ENCODE data around the gene HCAR3.
"Not testable (repeated sequence)": the region's sequence is repeated elsewhere in the genome, so short reads cannot be mapped to it uniquely, and the experiment has no call there.

Gene HCAR3

GRCh38 chr12:122716658-122717057 is at the start of gene HCAR3:
HCAR3 (minus strand) TSS chr12:122716811; CDS start chr12:122716737, 74 bp downstream.
- not testable (repeated sequence) for DNase-seq

DNA sequence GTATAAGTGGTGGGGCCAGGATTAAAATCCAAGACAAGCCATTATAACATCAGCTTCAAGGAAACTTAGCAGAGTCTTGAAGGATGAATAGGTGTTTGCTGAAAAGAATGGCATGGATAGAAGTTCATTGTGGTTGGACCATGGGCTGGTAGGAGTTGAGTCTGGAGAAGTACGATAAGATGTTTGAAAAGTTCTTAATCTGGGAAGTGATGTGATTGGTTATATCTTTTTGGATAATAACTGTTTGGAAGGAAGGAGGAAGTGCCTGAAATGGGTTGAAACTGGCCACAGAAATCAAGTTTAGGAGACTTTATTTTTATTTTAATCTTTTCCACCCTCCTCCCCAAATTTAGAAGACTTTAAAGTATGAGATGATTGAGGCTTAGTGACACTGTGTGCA is 41.0 kb upstream of the HCAR3 start:
- no peak for DNase-seq

DNA sequence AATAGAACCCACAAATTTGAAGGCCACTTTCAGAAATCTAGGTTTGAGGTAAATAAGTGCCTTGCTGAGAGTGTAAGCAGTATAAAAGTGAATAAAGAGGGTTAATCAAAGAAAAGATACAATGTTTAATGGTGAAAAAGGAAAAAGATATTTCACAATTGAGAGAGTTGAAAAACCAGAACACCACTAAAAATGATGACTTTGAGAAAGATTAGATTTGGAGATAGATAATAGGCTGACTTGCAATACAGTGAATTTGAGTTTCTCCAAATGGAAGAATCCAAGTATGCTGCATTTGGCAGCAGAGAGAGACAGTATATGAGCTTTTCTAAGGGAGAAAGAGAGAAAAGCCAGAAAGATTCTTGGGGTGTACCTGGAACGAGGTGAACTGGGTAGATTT is 38.2 kb upstream of the HCAR3 start:
- DNase-seq: no peak

DNA sequence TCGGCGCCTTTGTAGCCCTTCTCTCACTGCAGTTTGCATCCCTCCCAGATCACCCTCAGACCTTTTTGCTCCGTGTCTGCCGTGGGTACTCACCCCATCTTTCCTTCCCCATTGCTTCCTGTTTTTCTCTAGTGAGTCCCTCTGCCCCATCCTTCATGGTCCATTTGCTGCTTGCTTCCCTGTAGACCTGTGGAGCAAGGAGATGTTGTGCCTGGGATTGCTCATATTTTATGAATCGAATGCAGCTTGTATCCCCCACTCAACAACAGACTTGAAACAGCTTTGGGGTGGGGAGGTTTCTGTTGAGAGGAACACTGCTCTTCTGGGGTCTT is 36.7 kb upstream of the HCAR3 start:
- no peak for DNase-seq

DNA sequence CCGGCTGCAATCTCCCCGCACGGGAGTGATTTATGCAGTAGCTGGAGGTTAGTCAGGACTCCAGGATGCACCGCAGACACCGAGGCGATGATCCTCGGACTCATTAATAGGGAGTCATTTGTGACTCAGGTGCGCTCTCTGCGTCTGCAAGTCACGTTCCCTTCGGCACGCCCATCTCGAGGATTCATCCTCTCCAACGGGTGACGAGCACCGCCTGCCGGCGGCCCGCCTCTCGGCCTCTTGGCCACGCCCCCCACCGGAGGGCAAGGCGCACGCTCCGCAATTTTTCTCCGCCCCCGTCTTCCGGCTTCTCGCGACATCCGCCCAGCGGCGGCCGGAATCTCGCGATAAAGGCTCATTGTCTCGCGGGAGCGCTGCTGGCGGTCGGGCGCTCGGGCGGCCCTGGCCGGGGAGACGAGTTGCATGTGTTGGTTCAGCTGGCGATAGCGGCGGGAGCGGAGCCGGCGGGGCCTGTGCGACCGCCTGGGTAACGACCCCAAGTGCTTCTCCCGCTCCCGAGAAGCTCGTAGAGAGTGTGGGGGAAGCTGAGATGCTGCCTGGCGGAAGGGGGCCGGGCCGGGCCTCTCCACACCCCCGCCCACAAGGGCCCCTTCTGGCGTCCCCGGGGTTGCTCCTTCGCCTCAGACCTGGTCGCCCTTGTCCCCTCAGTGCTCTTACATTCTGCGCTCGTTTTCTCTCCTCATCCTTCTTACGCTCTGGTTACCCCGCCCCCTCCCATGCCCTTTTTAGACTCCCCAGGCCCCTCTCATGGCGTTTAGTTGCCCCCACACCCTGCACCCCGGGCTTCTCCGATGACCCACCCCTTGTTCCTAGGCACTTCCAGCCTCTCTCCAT is 36.1 kb upstream of the HCAR3 start, which contains the start of gene DENR:
Gene DENR, plus strand, starts transcription at position 361 of the 855 bp plus-strand sequence. CDS start 878 bp downstream, outside the sequence.
- peak; percentile 98 for DNase-seq

DNA sequence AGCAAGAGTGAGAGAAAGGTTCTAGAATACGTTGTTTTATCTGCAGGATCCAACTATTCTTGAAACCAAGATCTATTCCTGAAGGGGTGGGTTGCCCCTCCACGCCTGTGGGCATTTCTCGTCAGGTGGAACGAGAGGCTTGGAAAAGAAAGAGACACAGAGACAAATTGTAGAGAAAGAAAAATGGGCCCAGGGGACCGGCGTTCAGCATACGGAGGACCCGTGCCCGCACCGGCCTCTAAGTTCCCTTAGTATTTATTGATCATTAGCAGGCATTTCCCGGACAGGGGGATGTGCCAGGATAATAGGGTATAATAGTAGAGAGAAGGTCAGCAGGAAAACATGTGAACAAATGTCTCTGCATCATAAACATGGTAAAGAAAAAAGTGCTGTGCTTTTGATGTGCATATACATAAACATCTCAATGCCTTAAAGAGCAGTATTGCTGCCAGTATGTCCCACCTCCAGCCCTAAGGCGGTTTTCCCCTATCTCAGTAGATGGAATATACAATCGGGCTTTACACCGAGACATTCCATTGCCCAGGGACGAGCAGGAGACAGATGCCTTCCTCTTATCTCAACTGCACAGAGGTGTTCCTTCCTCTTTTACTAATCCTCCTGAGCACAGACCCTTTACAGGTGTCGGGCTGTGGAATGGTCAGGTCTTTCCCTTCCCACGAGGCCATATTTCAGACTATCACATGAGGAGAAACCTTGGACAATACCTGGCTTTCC is 34.3 kb upstream of the HCAR3 start:
- DNase-seq: not testable (repeated sequence)

- DNase-seq: no peak
These were observed 33.1 kb upstream of the HCAR3 start for GRCh38 chr12:122749569-122750332.

GRCh38 chr12:122747224-122748135 is 30.9 kb upstream of the HCAR3 start:
- no peak for DNase-seq

DNA sequence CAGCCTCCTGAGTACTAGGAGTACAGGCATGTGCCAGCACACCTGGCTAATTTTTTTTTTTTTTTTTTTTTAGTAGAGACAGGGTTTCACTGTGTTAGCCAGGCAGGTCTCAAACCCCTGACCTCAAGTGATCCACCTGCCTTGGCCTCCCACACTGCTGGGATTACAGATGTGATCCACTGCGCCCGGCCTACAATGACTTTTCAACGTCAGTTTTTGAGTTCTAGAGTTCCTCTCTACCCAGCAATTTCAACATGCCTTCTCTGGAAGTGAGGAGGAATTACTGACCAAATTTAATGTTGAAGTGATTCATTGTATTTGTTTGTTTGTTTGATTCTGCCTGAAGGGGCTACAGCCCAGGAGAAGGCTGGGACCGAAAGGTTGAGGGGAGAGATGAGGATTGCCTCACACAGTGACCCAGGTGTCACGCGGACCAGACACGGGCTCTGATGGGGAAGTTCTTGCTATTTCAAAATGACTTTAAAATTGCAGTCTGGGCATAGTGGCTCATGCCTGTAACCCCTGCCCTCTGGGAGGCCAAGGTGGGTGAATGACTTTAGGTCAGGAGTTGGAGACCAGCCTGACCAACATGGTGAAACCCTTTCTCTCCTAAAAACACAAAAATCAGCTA is 27.4 kb upstream of the HCAR3 start:
- DNase-seq: no peak

- DNase-seq: no peak
These were observed 23.7 kb upstream of the HCAR3 start for GRCh38 chr12:122740351-122740750.

- DNase-seq: no peak
These were observed 22.0 kb upstream of the HCAR3 start for GRCh38 chr12:122738571-122738970.

DNA sequence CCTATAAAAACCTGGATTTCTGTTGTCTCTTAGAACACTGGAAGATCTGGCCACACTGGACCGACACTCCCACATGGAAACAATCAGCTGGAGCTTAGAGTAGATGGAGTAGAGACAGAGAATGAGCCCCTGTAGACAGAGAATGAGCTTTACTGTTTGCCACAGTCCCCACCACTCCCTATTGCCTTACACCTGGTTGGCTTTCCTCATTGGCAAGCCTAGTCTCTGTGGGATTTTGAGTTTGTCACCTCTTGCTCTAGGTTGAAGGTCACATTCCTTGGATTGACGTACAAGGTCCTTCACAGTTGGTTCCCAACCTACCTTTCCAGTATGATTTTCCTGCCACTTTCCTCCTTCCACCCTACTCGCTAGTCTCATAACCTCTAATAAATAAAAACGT is 16.0 kb upstream of the HCAR3 start:
- DNase-seq: no peak

DNA sequence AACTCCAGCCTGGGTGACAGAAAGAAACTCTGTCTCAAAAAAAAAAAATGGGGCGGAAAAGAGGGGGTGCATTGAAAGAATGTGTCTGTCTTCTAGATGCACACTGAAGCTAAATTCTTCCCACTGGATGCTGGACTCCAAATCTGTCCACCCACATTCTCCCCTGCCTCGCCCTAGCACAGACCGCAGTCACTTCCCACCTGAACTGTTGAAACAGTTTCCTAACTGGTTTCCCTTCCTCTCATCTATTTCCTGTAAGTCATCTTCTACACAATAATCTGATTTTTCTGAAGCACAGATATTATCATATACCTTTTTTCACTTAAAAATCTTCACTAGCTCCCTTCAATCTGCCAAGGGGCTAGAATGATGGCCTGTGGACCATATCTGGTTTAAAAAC is 15.6 kb upstream of the HCAR3 start:
- no peak for DNase-seq

DNA sequence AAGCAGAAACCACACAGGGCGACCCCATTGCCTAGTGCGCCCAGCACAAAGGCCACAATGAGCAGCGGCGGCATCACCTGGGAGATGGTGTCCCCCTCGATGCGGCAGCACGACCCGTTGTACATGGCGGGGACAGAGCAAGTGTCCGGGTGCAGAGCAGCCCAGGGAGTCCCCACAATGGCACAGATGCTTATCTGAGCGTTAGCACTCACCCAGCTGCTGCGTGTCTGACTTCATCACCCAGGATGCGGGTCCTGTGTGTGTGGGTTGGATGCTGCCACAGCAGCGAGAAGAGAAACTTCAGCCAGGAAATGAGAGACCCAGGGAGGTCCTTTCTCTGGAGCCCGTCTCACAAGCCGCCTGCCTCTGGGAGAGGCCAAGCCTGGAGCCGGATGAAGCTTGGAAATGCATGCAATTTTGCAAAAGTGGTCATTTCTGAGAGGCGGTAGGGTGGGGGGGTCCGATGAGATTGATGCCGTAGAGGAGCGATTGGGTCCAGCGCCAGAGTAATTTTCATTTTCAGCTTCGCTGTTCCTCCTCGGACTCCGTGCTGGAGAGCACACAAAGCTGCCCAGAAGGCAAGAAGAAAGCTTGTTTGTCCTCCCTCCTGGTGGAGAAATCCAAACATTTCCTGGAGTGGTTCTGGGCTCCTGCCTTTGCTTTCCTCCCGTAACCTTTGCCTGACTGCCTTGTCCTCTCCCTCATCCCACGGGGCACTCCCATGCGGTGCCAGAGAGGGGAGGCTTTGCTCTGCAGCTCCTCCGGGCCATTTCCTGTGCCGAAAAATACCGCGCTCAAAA is 13.8 kb upstream of the HCAR3 start, which contains the start of gene HCAR1:
Gene HCAR1, minus strand, starts transcription at position 630 of the 800 bp plus-strand sequence. Its CDS starts 505 bp downstream, at position 125.
- DNase-seq: peak; percentile 20

DNA sequence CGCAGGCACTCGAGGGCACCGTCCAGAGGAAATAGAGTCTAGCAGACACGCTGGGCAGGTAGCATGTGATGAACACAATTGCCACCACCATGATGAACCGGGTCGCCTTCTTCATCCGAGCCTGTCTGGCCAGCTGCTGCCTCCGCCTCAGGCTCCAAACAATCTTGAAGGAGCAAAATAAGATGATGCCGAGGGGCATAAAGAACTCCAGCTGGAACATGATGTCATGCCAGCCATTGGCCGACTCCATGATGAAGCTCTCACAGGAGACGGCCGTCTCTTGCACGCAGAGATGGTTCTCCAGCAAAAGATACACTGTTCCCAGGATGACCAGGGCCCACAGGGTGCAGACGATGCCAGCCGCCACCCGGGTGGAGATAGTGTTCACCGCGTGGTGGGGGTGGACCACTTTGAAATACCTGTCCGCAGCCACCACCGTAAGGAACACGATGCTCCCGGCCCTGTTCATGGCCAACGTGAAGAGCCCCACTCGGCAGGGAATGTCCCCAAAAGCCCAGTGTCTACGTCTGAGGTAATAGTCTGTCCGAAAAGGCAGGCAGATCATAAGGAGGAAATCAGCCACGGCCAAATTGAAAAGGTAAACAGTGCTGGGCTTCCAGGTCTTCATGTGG is 13.1 kb upstream of the HCAR3 start:
- no peak for DNase-seq

DNA sequence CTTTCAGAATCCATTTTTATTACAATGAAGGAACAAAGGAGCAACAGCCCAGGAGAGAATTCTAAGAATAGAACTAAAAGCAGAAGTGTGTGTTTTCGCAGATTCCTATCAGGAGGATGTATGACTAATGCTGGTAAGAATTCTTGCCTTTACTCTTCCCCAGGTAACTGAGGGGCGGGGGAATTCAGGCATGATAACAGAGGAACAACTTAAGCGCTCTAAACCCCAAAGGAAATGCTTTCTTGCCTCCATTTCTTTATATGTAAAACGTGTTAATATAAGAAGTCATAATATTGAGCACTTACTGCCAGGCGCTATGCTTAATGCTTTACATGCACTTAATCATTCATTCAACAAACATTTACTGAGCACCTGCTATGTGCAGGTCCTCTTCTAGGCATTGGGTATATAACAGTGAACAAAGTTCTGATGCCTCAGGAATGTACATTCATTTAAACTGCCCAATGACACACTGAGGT is 9.5 kb upstream of the HCAR3 start:
- DNase-seq: no peak

DNA sequence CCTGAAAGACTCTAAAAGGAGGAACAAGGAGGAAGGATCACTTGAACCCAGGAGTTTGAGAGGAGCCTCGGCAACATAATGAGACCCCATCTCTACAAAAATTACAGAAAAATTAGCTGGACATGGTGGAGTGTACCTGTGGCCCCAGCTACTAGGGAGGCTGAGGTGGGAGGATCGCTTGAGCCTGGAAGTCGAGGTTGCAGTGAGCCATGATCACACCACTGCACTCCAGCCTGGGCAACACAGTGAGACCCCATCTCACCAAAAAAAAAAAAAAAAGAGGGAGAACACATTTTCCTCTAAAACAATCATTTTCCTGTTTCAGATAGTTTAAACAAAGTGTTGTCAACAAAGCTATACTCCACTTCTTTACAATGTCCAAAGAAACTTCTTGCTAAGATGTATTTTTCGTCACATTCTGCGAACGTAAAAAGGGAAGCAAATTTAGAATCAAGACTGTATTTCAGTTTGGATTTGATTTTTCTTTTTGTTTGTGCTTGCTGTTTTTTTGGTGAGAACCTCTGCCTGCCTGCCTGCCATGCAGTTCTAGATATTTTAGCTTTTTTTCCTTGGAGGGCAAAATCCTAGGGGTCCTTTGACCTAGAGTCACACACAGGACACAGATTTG is 9.0 kb upstream of the HCAR3 start:
- DNase-seq: no peak

DNA sequence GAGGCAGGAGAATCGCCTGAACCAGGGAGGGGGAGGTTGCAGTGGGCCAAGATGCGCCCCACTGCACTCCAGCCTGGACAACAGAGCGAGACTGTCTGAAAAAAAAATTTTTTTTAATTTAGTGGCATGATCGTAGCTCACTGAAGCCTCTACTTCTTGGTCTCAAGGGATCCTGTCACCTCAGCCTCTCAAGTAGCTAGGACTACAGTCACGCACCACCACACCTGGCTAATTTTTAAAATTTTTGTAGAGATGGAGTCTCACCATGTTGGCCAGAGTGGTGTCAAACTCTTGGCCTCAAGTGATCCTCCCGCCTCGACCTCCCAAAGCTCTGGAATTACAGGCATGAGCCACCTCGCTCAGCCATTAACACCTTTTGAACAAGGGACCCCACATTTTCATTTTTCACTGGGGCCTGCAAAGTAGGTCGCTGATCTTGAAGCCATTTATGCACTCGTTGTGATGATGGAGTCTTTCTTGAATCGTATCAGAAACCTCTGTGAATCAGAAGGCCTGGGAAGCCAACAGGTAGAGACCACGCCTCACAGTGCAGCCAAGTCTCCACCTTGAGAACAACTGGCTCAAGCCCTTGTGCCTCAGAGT is 8.1 kb upstream of the HCAR3 start:
- no peak for DNase-seq

DNA sequence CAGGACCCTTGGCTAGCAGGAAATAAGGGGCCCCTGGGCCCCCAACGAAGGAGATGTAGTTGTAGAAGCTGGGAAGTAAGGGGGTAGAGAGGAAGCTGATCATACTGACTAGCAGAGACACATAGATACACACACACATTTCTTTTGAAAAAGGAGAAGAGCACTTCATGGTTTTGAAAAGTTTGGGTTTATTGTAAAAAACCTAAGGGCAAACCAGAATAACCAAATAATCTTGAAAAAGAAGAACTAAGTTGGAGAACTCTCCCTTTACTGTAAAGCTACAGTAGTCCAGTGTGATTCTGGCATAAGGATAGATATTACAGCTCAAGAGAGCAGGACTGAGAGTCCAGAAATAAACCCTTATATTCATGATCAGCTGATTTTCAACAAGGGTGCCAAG is 5.8 kb upstream of the HCAR3 start:
- DNase-seq: no peak
